Islet of Langerhans (tissue), 1 donor: ENCODE data around the gene DLGAP4.

ENCODE experiments used
- FAIRE-seq: peaks from one replicate; lab custom pipeline; 2011; peaks lifted over from hg19 to GRCh38; lab: Jason Lieb, UNC

Gene DLGAP4

DNA sequence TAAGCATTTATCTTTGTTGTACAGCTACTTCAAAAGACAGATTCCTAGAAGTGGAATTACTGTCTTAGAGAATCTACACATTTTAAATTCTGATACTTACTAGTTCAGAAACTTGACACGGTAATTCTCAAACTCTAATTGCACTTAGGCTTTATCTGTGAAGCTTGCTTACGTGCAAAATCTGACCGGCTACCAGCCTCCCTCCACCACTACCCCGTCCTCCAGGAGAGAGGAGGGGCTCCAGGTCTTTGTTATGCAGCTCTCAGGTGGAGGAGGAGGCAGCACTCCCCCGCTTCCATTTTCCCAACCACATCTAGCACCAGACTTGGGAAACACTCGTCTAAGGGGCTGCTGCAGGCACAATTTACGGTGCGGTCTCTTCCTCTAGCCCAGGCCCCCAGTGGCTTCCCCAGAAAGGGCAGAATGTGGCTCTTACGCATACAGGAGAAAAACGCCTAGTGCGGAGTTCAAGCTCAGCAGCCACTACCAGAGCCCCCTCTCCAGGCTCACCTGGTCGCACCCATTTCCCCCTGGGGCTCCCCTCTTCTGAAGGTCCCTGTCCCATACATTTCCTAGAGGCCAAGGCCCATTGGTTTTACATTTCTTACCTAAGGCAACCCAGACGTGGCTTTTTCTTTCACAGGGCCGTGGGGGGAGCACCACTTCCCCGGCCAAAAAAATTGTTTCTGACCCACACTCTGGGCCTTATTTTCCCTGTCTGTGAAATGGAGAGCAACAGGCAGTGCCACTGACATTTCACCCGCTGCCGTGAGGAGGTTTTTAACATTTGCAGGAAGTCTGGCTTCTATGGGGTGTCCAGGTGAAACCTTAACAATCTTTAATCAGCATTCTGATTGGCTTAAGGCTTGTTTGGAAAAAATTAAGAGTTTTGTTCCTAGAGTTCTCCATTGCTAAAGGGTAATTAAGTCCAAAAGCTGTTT, 265.7 kb downstream of the DLGAP4 start:
- FAIRE-seq = no peak

DNA sequence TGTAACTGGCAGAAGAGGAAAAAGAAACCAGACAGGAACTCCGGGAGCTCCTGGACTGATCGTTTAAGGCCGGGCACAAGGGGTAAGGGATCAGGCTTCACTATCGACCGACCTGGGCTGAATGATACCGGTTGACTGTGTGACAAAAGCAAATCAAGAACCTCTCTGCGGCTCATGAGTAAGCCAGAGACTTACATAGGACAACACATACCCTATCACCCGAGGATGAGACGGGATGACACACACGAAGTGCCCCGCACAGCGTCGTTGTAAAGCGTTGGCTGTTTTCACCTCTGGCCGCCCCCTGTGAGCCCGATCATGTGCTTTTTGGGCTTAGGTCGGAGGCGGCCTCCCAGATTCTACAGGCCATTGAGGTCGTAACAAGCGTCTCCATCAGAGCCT, 266.6 kb downstream of the DLGAP4 start:
- no peak for FAIRE-seq

DNA sequence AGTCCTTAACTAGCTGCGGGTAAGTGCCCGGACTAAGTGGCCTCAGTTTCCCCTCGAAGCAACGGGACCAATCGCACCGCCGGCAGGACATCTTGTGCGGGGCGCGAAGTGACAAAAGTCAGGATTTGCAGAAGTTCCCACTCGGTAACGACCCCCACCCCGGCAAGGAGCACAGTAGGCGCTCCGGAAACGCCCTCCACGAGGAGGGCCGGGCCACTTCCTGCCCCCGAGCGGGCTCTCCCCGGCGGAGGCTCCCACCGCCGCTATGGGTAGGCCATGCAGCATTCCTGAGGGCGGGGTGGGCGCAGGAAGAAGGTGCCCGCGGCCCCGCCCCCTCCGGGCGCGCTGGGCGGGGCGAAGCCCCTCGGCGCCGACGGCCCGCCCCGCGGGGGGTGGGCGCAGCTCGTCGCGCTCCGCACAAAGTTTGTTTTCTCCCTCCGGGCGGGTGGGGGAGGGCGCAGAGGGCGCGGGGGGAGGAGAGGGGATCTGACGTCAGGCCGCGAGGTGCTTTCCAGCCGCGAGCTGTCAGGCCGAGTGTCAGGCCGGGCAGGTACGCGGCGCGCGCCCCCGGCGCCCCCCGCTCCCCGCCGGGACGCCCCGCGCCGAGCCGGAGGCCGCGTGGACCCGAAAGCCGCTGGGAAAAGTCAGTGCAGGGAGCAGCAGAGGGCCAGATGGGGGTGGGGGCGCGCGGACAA, 267.1 kb downstream of the DLGAP4 start, which contains the start of gene TGIF2:
Gene TGIF2 (plus strand): TSS at position 495 of the 695 bp plus-strand sequence. CDS start 5,178 bp downstream, outside the sequence.
- no peak for FAIRE-seq

DNA sequence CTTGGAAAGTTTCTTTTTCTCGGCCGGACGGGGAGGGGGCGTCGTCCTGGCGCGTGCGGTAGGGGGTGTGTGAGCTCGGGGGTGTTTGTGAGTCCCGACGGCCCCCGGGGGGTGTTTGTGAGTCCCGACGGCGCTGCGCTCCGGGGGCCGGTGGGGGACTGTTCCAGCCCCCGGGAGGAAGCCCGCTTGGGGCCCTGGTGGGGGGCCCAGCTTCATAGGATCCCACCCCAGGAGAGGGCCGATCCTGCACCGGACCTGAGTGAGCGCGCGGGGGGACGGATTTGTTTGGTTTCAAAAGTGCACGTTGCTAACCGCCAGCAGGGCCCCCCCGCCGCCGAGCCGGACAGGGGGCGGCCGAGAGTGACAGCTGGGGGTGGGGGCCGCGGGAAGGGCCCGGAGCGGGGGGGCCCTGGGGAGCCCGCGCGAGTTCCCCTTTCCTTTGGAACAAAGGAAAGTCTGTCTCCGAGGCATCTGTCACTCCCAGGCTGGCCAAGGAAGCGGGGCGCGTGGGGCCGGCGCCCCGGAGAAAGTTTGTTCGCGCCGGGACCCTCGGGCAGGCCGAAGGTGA, 267.7 kb downstream of the DLGAP4 start:
- FAIRE-seq = no peak

DNA sequence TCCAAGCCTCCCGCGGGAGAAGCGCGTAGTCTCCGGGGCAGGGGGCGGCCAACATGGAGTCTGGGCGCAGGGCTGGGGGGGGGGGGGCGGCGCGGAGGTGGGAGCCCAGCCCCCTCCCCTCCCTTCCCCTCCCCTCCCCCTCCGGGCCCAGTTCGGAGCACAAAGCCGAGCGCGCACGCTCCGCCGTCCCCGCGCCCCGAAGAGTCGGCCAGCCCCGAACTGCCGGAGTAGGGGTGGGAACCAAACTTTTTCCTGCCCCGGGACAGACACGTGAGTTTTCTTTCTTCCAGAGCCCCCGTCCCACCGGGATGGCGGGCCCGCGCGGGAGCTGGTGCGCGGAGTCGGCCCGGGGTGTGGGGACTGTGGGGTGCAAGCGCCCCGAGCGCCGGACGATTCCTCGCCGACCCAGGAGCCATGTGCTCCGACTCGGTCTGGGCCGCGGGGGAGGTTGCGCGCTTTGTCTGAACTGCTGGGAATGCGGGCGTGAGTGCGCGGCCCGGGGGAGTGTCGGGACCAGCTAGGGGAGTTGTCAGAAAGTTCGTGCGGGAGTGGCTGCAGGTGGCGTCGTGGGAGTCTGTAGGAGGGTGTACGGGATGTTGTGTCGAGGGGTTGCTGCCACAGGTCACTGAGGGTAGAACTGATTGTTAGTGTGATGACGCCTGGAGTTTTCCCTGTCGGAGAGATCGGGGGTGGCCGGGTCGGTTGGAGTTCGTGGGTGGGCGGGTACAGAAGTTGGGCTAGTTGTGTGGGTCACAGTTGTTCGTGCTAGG, 268.4 kb downstream of the DLGAP4 start:
- no peak for FAIRE-seq

DNA sequence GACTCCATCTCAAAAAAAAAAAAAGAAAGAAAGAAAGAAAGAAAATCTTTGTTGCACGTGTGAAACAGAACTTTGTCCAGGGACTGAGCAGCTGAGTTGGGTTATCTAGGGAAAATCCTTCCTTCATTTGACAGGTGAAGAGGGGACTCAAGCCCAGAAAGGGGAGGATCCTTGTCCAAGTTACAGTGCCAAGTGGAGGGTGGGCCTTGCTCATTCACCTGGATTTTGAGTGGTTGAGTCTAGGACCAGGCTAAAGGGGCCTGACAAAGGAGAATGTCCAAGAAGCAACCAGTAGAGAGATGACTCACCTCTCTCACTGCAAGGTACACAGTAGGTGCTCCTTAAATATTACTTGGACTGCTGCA, 269.9 kb downstream of the DLGAP4 start:
- no peak for FAIRE-seq
